H1 (cell line): ENCODE data around the gene LCE3B. TPM values are rescaled to one million over a fixed set of nuclear protein-coding genes. Genes with fewer than 3 reads are reported as not detected.

Experiments
- EP300 ChIP-seq, 2 experiments: IDR thresholded peaks; 1 replicate in 1 of 2; 2 replicates in 1 of 2; pipeline ENCODE4 v1.6.1; 2011 to 2012; ENCODE audit warnings: low read depth in 2 of 2, low read length in 2 of 2, mild to moderate bottlenecking in 2 of 2, borderline replicate concordance in 1 of 2, inconsistent platforms in 1 of 2, moderate library complexity in 1 of 2
- EZH2 ChIP-seq: fragments of 200-600 bp; sonication (generic); IDR thresholded peaks from 2 replicates; pipeline ENCODE4 v1.7.1; 2012; ENCODE audit warnings: low read depth, mild to moderate bottlenecking, moderate library complexity, low read length, inconsistent platforms; ENCODE audit not compliant: severe bottlenecking
- KDM1A ChIP-seq: fragments of 200-600, 300-600 bp; sonication (generic); IDR thresholded peaks from 2 replicates; pipeline ENCODE4 v1.7.1; 2016; ENCODE audit warnings: mild to moderate bottlenecking, low read length, borderline replicate concordance
- KDM4A ChIP-seq: IDR thresholded peaks from one replicate; pipeline ENCODE4 v1.7.1; 2012; ENCODE audit warnings: low read depth, mild to moderate bottlenecking, moderate library complexity, low read length, inconsistent platforms; ENCODE audit not compliant: severe bottlenecking
- KDM5A ChIP-seq: fragments of 200-600 bp; IDR thresholded peaks from 2 replicates; pipeline ENCODE4 v1.7.1; 2012; ENCODE audit warnings: mild to moderate bottlenecking, low read length, inconsistent platforms, mixed read lengths
- POLR2AphosphoS5 ChIP-seq: IDR thresholded peaks from 2 replicates; pipeline ENCODE4 v1.6.1; 2011; ENCODE audit warnings: low read depth, low read length
- SAP30 ChIP-seq: fragments of 300-600 bp; sonication (generic); IDR thresholded peaks from 2 replicates; pipeline ENCODE4 v1.7.1; 2012; ENCODE audit warnings: low read length, moderate library complexity, mild to moderate bottlenecking, inconsistent platforms; ENCODE audit not compliant: insufficient read depth, insufficient replicate concordance
- polyA plus RNA-seq, 7 experiments: library from polyadenylated mRNA; depleted of rRNA in 3 of 7; stranded (reverse) in 5 of 7; unstranded in 2 of 7; fragments of >200 nt in 5 of 7; fragments of 200-250 nt in 2 of 7; gene quantifications; 1 replicate in 5 of 7; 2 replicates in 1 of 7; 4 replicates in 1 of 7; pipeline versions ENCODE4 v1.2.1 to v1.2.3, GENCODE V29; 2011 to 2013; ENCODE audit warnings: missing spikeins in 2 of 7, mixed read lengths in 2 of 7
- total RNA-seq: library from RNA; stranded (reverse); fragmentation: NEBNext Ultra II Directional; extraction: Animal tissue kit (Norgen Biotek cat#: 25700); gene quantifications from 2 replicates; pipeline ENCODE4 v1.2.1, GENCODE V29; 2021

The LCE3B gene
- total and polyA plus RNA-seq, 2 of the 8 experiments (the other 6 are each of a cell fraction or from before 2014, with no cell fraction given) = not detected

- TF ChIP-seq KDM4A (no peak), EZH2 (no peak), EP300 (IDR thresholded peaks at IDR 0.05; ENCODE audit: borderline replicate concordance in 1 of 2, low read depth in 2 of 2, low read length in 2 of 2) (no peak), POLR2AphosphoS5 (no peak), SAP30 (no peak), KDM1A (no peak), KDM5A (no peak)
Observed at GRCh38 chr1:152645146-152645545, 31.5 kb downstream of the LCE3B start (continued).
